Ecto neural progenitor cell (in vitro differentiated cells): Measurements from ENCODE around the gene SCUBE1.
A peak's percentile ranks its signal among the peaks of the same experiment; 100 is the strongest.

Source experiments
- DNase-seq: peaks from one replicate; pipeline ENCODE4 v3.0.0-alpha.2; 2018; ENCODE audit warnings: low spot score

The SCUBE1 gene

DNA sequence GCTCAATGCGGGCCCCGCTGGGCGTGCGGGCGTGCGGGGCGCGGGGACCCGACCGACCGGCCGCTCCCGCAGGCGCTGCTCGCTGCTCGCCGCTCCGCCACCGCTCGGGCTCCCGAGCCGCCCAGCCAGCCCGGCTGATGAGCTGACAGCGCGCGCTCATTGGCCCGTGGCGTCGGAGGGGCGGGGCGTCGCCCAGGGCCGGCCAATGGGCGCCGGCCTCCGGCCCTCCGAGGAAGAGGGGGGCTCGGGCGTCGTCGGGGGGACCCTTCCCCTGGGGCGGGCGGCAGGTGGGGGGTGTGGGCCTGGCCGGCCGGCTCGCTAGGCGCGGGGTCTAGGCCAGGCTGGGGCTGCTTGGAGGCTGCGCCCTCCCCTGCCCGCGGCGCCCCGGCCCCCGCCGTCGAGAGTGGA lies at the start of gene SCUBE1:
TSS of gene SCUBE1 (minus strand) at position 111 of the 408 bp plus-strand sequence. CDS start 111 bp downstream, outside the sequence.
- peak; percentile 87 for DNase-seq

DNA sequence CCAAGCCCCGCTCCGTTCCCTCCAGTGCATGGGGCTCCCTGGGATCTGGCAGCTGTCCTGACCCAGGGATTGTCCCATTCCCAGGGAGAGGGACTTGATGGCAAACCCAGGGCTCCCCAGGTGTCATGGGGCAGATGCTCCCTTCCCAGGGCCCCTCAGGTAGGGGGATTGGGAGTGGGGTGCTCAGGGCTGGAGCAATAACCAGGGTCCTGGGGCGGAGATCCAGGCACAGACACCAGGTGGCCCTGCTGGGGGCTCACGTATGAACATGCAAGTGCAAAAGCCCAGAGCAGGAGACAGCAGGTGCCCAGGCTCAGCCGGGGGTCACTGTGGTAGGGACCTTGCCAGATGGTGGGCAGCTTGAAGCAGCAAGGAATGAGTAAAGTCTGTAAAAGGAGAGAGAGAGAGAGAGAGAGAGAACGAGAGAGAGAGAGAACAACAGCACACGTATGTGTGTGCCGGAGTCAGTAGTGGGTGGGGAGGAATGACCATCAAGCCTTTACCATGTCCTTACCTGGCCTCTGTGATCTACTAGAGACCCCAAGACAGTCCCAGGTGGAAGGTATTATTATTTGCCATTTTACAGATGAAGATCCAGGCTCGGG lies 49.3 kb upstream of the SCUBE1 start:
- DNase-seq = no peak

DNA sequence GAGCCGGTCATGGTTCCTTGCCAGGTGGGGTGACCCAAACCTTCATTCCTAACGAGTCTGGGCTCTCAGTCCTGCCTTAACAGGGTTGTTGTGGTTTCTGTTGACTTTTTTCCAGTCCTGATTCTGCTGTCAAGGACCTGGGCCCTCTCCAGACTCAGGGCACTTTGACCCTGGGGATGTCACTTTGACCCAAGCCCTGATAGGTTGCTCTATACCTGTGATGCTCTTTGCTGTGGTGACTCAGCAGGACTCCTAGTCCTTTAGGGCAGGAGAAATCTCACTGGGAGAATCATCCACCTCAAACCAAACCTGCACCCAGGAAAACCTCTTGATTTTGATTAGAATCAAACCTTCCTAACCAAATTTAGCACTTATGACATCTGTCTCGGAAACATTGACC lies 48.1 kb upstream of the SCUBE1 start:
- DNase-seq = no peak

DNA sequence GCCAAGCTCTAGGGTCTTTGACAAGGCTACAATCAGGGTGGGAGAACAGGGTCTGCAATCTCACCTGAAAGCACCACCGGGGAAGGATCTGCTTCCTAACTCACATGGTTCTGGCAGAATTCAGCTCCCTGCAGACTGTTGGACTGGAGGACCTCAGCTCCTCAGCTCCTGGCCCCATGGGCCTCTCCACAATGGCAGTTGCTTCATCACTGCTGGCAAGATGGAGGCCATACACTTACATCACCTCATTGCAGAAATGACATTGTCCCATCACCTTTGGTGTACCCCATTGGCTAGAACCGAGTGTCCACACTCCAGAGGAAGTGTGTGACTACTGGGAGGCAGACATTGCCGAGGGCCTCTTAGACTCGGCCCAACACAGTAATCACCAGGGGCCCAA lies 47.7 kb upstream of the SCUBE1 start:
- DNase-seq = no peak

DNA sequence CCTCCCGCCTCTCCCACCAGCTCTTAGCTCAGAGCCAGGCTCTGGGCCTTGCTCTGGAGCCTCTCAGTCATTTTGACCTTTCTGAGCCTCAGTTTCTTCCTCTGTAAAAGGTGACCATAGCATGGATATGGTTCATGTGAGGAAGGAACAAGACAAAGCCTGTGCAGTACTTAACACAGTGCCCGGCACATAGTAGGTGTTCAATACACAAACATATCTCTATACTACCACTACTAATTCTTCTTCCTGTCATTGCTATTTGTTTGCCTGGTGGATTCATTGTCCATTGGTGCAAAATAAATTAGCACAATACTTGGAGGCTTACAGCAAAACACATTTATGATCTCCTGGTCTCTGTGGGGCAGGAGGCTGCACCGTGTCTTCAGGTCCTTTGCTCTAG lies 47.0 kb upstream of the SCUBE1 start:
- DNase-seq = no peak

DNA sequence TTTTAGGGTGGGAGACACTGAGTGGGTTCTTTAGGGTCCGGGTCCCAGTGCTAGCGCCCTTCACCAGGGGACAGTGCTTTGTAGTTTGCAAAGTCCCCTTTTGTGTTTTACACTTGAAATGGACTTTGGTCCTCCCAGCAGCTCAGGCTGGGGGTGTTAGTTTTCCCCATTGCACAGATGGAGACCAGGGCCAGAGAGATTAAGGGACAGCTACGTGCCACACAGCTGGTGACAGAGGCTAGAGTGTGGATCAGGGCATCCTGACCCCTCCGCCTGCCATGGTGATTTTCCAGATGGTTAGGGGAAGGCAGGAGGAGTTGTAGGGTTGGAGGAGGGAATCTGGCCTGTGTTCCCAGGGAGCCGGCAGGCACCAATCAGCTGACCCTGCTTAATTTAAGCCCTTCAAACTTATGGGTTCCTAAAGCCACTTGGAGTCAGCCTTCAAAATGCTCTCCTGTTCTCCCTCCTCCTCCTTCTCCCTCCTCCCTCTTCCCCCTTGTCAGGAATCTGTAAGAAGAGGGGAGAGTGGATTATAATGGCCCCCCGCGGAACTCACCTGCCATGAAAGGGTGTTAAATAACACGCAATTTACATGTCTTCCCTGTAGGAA lies 46.2 kb upstream of the SCUBE1 start:
- DNase-seq = no peak

DNA sequence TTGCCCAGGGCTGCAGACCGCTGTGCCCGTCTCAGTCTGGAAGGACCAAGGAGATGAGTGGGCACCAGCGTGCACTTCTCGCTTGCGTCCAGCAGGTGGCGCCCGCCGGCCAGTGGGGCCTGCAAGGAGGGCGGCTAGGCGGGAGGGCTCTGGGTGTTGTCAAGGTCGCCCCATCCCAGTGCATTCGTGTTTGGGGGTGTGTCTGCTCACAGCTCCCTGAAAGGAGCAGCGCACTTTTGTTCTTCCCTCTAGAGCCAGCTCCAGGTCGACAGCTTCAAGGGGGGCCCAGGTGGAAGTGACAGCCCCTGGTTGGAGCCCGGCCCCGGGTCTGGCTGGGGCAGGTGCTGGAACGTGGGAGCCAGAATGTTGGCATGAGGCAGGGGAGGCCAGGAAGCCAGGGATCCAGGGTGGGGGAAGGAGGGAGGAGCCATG lies 45.3 kb upstream of the SCUBE1 start:
- peak; percentile 93 for DNase-seq

DNA sequence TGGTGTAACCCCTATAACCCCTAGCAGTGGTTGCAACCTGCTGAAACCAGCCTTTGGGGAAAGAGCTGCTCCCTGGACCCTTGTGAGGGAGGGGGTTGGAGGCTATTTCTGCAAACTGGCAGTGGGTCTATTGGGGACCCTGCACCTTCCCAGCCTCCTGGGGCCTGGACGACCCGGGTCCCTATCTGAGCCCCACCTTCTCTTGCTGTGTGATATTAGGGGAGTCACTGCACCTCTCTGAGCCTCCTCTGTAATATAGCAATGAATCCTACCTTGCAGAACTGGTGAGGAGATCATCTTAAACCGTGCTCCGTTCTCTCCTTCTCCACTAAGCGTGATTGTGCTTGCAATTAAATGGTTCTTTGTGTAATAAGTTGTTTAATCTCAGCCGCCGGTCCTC lies 44.6 kb upstream of the SCUBE1 start:
- DNase-seq = no peak

DNA sequence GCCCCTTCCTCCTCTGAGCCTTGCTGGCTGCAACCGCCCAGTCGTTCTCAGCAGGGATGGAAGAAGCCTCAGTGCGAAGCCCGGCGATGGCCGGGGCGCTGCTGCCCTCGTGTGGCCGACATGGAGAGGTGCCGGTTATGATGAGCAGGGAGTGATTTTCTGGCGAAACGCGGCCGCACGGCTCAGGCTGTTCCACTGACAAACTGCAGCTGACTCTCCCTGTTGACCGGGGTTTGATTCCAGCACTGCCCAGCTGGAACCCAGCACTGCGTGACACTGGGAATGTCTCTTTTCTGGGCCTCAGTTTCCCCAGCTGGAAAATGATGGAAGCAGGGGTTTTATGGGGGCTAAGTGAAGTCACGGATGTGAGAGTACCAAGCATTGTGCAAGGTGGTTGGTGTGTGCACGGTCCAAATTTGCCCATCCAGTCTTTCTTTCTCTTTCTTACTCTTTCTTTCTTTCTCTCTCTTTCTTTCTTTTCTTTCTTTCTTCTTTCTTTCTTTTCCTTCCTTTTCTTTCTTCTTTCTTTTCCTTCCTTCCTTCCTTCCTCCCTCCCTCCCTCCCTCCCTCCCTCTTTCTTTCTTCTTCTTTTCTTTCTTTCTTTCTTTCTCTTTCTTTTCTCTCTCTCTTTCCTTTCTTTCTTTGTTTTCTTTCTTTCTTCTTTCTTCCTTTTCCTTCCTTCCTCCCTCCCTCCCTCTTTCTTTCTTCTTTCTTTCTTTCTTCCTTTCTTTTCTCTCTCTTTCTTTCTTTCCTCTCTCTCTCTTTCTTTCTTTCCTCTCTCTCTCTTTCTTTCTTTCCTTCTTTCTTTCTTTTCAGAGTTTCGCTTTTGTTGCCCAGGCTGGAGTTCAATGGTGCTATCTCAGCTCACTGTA lies 42.8 kb upstream of the SCUBE1 start:
- DNase-seq = peak; percentile 93

DNA sequence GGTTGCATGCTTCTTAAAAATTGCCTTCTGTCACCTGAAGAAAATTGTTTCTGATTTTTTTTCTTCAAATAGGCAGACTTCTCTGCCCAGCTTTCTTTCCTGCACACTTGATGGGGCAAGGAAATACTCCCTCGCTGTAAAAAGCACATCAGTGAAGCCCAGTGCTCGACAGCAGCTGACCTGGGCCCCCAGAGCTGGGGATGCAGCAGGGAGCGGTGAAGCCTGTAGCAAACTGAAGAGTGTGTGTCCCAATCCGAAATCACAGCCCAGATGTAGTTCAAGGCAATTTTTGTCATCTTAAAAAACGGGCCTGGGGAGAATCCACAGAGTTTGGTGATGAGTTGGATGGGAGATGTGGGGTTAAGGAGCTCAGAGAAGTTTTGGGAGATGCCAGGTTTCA lies 41.7 kb upstream of the SCUBE1 start:
- no peak for DNase-seq

DNA sequence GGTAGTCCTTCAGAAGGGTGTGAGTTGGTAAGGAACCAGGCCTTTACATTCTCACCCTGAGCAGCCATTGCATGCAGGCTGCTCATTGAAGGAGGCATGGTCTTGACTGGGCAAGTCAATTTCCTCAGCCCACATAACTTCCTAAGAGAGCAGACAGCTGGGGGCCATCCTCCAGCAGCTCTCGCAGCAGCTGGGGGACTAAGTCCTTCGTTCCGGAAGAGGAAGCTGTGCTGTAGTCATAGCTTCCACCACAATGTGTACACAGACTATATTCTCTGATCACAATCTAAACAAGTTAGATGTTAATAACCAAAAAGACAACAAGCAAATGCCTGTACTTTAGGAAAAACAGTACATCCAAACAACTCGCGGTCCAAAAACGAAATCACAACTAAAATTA lies 38.5 kb upstream of the SCUBE1 start:
- DNase-seq = no peak

DNA sequence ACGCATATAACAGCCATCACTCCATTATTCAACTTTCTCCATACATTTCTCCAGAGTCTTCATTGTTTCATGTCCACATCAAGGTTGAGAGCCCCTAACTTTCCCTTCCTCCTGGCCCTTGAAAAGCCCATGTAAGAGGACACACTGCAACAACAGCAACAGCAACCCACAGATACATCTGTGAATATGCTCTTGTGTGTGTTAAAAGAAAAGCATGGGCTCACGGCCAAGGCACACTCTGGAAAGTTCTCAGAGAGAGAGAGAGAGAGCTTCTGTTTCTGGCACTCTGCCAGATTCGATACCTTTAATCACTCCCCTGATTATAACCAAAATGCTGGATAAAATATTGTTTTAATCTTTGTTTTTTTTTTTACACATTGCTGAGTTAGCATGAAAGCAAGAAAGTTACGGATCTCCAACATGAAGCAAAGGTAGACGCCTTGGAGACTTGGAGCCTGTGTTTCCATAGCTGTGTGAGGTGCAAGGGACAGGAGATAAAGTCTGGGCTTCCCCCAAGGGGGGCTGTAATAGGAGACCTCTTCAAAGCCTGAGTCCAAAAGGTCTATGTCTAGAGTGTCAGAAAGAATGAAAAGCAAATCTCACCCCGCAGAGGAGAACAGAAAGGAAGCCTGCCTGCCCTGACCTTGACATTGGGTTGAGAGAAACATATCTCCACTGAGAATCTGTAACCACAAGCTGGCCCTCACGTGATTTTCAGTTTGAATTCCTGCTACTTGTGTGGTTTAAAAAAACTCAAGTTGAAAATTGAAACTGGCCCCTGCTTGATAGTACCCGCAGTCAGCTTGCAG lies 34.9 kb upstream of the SCUBE1 start:
- no peak for DNase-seq

DNA sequence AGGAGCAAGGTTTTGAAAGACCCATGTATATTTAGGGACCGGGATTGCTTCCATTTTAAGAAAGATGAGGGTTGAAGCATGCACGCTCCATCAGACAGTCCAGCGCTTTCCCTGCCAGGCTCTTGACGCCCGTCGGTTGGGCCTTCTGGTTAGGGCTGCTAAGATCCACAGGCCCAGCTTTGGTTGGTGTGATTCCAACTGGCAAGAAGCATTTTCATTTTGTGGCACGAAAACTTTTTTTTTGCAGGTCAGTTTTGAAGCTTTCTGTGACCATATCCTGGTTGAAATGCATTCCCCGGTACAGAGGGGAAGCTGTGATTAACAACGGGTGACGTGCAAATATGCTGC lies 34.4 kb upstream of the SCUBE1 start:
- DNase-seq = no peak

DNA sequence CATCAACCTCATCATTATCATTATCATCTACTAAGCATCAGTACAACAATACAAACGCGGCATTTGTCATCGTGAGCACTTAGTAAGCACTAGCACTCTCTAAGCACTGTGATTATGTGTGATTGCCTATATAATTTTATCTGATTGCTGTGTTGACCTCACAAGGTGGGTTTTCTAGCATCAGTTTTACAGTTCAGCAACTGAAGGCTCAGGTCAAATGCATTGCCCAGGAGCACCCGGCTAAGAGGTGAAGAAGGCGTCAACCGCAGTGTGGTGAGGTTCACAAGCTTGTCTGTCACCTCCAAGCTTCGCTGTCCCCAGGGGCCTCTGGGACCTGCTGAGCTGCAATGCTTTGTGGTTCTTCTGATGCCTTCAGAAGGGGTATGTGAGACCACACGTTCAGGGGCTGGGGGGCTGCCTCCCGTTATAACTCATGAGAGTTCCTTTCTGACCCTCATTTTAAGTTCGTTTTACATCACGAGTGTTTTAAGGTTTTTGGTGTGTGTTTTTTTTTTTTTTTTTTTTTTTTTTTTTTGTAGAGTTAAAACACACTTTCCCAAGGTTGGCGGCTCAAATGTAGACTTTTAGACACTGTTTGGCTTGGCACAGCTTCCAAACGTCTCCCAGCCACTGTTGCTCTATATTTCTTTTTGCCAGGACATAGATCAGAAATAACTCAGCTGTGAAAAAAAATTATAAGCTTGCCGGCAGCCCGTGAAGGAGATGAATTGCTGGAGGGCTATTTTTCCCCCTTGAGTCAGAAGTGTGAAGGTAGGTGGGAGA lies 33.8 kb upstream of the SCUBE1 start:
- DNase-seq = no peak

DNA sequence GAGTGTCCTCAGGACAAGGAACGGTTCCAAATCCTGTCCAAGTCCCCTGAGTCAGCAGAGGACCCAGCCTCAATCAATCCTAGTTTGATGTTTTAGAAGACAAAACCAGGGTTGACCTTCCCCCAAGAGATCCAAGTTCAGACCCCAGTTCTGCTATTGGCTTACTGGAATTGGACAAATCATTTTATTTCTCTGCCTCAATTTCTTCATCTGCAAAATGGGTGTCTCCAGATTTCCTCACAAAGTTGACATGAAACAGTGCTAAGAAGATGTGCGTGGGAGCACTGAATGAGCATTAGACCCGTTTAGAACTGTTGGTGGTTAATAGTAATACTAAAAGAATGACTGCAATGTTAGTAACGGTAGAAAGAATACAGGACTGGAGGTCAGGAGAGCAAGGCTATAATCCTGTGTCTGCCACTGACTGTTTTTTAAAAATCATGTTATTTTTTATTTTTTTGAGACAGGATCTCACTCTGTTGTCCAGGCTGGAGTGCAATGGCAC lies 32.8 kb upstream of the SCUBE1 start:
- DNase-seq = no peak

DNA sequence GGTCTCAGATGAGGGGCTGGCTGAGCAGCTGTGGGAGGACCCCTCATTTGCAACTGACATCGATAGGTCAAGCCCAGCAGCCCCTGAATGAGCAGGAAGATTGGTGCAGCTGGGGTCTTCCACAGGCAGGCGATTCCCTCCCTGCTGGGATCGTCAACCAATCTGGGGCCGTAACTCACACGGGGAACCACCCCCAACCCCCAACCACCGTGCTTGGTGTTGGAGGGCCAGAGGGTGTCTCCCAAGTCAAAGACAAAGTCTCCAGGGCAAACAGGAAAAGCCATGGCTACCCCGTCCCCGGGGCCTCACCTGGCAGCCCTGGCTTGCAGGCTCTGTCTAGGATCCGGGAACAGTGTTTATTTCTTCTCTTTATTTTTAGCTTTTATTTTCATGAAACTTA lies 26.9 kb upstream of the SCUBE1 start:
- DNase-seq = no peak

DNA sequence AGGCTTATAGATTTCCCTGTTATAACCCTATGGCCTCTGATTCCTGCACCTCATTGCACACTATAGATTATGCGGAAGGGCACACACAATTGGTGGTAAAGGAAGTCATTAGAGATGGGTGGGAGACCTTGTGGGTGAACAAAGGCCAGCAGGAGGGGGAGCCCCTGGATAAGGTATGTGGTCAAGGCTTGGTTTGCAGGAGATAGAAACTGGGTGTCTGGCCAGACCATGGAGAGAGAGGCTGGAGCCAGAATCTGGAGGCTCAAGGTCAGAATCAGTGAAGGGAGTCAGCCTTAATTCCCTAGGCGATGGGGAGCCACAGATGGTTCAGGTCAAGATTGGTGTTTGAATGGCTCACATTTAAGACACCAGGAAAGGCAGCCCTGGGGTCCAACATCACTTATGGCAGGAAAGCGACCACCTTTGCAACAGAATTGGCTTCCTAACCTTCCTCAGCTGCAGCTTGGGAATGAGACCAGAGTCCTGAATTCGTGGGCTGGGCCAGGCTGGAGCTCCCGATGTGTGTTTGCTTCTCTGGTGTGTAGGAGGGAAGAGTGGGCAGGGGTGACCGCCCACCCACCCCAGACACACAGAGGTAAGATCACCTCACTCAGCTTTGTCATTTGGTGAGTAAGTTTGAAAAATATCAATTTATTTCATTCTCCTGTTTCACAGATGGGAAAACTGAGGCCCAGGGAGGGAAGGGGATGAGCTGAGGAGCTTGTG lies 22.7 kb upstream of the SCUBE1 start:
- no peak for DNase-seq

DNA sequence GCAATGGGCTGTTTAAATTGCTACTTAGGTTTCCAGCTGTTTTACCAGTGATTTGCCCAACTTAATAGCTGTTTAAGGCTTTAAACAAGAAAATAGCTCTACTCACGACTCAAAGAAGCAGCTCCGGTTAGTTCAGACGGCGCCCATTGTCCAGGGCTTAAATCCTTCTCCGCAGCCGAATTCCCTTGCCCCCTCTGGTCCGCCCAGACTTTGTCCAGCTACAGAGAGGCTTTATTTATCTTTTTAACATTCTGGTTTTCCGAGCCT lies 20.9 kb upstream of the SCUBE1 start:
- peak; percentile 69 for DNase-seq

DNA sequence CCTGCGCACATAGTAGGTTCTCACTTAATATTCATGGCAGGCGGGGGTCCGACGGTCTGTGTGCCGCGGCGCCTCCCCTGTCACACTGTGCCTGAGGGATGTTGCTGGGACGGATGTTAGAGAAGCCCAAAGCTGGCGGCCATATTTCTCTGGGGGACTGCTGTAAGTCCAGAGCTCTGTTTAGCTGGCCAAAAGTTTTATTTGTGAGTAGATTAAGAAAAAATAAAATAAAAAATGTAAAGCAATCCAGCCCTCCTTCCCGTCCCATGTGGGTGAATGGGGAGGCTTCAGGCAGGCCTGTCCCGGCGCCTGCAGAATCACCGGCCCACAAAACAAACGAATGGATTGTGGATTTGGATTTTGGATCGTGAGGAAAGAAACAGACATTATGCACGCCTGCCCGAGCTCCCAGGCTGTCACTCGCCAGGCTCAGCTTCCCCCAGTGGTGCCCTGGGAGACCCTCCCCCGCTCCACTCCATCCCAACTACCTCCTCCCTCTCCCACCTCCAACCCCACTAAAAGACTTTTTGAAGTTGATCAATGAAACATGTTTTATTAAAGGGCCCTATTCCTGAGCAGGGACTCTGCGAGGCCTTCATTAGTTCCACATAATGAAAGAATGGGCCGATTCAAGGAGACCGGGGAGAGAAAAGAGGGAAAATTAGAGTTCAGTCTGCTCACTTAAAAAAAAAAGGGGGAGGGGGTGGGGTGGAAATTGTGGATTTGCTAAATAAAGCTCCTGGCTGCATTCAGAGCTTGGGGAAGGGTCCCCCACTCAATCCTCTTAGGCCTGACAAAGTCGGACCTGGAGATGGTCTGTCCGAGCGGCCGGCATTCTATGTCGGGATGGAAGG lies 20.4 kb upstream of the SCUBE1 start:
- peak; percentile 71 for DNase-seq

DNA sequence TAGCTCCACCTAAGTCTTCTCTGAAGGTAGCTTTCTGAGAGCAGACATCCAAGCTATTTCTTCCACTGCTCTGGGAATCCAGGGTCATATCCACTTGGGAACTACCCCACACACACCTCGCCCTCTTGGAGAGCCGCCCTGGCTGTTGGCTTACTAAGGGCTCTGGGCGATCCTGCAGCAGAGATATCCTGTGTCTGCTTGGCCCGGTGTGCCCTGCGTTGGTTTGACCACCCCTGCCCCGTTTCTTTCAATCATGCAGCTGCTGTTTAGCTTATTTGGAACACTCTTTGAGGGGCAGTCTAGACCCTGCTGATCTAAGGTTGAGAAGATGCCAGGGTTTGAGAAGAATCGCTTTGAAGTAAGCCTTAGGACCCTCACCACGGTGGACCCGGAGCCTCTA lies 17.4 kb upstream of the SCUBE1 start:
- DNase-seq = no peak
